Retina (tissue), 1 donor: ENCODE data around the gene RTCA.
"Not testable (repeated sequence)": the region's sequence is repeated elsewhere in the genome, so short reads cannot be mapped to it uniquely, and the experiment has no call there.

Source experiments
- DNase-seq: peaks from one replicate; pipeline ENCODE4 v3.0.0-alpha.2; 2016

Gene RTCA

DNA sequence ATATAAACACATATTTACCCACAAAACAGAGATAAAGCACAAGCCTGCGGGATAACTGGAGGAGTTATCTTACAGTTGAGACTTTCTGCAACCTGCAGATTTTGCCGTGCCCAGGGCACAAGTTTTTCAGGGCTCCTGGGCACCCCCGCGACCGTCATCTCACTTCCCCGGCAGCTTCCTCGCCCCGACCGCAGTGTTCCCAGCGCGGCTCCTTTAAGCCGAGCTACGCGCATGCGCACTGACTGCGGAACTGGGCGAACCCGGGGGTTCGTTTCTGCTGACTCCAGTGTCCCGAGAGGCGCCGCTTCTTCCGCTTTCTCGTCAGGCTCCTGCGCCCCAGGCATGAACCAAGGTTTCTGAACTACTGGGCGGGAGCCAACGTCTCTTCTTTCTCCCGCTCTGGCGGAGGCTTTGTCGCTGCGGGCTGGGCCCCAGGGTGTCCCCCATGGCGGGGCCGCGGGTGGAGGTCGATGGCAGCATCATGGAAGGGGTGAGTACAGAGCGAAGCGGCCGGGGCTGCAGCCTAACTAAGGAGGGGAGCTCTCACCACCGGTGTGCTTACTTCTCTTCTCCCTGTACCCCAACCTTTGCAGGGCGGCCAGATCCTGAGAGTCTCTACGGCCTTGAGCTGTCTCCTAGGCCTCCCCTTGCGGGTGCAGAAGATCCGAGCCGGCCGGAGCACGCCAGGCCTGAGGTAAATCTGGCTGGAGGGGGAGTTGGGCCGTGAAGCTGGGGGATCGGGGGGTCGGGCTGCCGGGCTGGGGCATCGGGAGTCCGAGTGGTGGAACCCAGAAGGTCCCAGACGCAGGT is at the start of gene RTCA:
RTCA (plus strand) TSS at position 286 of the 810 bp plus-strand sequence; CDS start at position 446, 160 bp downstream.
- peak; percentile 96 for DNase-seq

DNA sequence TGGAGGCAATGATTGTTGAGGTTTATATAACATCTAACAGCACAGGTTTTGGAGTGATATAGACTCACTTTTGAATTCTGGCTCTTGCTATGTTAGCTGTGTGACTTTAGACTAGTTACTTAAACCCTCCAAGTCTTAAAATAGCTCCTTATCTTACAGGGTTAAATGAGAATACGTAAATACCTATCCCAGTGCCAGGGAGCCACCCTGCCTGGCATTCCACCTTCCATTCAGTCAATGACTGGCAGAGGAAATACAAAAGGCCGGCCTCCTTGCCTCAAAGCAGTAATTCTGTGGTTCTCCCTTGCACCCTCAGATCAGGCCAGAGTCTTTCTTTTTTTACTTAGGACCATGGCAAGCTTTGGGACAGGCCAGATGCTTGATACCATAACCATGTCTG is 48.2 kb upstream of the RTCA start:
- no peak for DNase-seq

DNA sequence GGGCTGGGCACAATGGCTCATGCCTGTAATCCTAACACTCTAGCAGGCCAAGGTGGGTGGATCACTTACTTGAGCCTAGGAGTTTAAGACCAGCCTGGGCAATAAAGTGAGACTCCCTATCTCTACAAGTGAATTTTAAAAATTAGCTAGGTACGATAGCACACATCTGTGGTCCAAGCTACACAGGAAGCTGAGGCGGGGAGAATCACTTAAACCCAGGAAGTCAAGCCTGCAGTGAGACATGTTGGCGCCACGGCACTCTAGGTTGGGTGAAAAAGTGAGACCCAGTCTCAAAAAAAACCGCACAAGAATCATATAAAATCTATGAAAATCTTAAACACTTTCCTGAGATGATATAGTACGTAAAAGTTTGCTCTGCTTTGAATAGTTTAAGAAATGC is 46.6 kb upstream of the RTCA start:
- DNase-seq = no peak

DNA sequence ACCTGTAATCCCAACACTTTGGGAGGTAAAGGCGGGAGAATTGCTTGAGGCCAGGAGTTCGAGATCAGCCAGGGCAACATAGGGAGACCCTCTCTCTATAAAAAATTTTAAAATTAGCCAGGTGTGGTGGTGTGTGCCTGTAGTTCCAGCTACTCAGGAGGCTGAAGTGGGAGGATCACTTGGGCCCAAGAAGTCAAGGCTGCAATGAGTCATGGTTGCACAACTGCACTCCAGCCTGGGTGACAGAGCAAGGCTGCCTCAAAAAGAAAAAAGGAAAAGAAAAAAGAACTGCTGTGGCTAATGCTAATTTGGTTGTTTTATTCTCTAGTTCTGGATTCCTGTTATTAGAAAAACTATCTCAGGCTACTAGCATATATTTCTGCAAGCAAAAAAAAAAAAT is 46.1 kb upstream of the RTCA start:
- no peak for DNase-seq

DNA sequence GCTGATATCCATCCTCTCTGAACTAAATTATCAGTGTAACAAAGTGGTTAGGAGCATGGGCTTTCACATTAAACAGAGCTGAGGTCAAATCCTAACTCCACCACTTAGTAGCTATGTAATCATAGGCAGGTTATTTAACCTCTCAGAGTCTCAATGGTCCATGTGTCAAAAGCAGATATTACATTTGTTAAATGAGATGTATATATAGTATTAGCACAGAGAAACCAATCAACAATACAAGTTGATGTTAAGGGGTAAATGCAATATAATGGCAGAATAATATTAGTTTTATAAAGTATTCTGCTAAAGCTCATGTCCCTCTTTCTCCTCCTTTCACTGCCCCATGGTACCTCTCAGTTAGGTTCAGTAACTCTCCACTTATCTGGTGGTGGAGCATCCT is 43.6 kb upstream of the RTCA start:
- no peak for DNase-seq

DNA sequence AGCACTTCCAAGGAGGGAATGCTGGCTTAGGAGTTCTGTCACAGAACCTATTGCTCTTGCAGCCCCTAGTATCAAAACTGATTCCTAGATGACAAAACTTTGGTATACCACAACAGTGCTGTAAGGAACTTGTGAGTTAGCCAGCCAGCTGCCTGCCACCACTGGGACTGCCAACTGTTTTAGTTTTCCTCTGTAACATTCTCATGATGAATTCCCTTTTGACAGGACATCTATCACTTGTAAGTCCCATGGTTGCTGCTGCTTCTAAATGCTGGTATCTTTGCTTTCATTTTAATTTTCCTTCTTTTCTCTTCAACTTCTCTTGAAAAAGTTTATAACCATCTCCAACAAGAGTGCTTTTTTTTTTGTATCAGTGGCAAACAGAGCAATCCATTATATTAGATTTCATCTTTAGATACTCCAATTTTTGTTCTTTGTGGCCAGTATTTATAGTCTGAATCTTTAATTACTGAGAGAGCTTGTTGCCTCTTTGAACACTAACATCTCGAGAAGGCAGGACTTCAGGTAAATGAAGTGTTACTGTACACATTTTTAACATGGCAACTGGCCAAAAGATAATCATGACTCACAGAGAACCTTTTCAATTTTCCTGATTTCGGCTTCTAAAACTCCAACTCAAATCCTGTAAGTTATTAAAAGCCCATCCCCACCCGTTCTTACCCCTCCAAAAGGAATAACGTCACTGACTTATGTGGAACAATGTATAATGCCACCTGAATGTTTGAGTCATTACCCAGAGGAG is 36.2 kb upstream of the RTCA start:
- no peak for DNase-seq

DNA sequence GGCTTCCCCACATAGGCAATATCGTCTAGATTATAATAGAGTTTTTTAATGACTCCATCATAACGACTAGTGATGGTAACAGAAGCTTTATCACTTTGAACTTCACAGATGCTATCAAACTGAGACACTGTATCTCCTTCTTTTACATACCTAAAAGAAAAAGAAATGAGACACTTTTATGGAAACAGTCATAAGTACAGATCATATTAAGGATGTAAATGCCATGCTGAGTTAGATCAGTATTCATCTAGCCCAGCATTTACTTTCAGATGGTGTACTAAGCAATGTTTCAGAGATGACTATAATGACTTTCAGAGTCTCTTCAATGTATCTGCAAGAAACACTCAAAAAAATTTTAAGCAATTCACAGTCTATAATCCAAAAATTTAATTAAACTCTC is 35.3 kb upstream of the RTCA start:
- DNase-seq = no peak

DNA sequence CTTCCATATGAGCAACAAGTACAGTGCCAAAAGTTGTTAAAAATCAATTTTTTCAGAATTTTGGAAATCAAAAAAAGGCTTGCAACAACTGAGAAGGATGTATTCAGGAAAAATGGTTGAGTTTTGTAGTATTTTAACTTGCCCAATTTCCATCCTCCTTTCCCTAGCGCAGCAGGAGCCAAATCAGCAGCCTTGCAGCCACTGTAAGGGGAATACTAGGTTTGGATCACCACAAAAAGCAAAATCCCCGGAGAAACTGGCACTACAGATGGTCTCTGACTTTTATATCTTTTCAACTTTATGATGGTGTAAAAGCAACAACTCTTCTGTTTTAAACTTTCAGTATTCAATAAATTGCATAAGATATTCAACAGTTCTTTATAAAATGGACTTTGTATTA is 34.3 kb upstream of the RTCA start:
- DNase-seq = no peak

DNA sequence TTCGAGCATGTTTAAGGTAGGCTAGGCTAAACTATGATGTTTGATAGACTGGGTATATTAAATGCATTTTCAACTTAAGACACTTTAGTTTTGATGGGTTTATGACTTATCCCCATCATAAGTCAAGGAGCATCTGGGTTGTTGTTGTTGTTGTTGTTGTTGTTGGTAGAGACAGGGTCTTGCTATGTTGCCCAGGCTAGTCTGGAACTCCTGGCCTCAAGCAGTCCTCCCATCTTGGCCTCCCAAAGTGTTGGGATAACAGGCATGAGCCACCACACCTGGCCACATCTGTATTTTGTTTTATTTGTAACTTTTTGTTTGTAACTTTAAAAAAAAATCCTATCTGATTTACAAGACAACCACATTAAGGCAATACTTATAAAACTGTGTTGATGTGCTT is 33.9 kb upstream of the RTCA start:
- DNase-seq = no peak

DNA sequence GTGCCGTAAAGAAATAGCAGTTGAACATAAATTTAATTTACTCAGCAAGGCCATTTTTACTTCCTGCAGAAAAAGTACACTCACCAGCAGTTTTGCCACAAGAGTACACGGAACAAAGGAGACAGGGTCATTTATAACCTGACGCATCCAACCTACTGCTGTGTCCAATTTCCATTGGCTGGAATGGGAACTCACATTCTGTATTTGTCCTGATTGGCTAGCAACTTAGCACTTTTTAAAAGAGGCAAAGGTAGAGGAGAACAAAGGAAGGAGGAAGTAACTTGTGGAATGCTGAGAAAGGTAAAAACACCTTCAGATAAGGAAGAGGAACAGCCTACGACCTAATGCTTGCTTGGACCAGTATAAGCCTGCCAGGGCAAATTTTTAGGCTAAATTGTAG is 32.5 kb upstream of the RTCA start:
- DNase-seq = not testable (repeated sequence)

DNA sequence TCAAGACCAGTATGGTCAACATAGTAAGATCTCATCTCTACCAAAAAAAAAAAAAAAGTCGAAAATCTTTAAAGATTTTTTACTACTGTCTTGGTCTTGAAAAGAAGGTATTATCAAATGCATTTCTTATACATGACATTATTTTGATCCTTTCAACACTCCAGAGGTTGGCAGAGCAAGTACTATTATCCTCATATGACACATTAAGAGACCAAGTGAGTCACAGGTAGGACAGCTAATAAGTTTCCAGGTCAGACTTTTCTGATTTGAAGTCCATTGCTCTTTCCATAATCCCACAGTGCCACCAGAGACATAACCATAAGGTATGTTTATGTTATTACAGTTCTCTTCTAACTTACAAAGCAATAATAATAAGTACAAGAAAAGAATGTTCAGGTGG is 31.6 kb upstream of the RTCA start:
- no peak for DNase-seq

DNA sequence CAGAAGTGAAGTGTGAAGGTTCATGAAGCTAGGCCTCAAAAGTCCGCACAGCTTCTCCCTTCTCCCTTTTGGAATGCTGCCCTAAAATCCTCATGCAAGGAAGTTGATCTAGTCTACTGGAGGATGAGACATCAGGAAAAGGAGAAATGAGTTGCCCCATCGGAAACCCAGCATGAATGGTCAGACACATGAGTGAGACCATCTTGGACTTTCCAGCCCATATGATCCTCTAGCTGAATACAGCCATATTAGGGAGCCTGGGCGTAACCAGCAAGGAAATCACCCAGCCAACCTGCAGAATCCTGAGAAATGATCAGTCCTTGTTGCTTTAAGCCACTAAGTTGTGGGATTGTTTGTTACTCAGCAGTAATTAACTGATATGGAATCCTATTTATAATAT is 28.9 kb upstream of the RTCA start:
- no peak for DNase-seq

DNA sequence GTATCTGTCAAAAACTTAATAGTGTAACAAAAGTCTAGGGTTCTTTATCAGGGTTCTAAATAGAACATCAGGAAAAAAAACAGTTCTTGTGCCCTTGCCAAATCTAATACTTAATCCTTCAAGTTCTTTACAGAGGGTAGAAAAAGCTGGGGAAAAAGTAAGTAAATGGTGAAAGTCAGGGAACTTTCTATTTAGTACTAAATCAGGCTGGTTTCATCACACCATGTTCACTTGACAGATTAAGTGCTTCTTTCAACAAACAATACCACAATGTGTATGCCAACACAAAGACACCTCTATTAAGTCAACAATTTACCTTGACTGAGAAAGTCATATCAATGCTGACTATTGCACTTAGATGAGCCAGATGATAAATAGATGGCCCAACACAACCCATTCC is 26.1 kb upstream of the RTCA start:
- DNase-seq = no peak

DNA sequence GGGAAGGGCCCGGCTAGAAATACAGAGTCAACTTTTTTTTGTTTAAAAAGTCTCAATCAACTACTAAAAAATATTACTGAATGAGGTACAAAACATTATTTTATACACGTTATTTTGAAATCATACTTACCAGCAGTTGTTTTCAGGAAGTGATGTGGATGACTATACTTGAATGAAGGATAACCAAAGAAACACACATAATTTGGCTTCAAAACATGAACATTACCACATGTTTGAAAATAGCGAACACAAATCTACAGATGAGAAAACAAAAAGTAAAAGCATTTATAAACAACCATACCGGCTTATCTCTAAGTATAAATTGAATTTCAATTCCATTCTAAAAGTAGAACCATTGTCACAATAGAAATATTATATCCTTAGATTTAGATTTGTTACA is 25.4 kb upstream of the RTCA start:
- no peak for DNase-seq

DNA sequence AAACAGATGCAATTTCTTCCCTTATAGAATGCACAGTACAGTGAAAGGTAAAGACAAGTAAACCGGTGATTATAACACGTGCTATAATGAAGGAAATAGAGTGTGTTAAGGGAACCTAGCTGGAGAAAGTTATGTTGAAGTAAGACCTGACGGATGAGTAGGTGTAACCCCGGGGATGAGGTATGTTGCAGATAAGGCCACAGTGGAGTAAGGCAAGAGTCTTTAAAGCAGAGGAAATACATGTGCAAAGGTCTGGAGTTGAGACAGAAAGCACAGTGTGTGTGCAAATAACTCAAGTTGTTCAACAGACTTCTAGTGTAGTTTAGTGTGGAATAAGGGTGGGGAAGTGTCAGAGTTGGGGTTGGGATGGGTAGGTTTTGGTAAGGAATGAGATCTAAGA is 19.3 kb upstream of the RTCA start:
- DNase-seq = no peak

DNA sequence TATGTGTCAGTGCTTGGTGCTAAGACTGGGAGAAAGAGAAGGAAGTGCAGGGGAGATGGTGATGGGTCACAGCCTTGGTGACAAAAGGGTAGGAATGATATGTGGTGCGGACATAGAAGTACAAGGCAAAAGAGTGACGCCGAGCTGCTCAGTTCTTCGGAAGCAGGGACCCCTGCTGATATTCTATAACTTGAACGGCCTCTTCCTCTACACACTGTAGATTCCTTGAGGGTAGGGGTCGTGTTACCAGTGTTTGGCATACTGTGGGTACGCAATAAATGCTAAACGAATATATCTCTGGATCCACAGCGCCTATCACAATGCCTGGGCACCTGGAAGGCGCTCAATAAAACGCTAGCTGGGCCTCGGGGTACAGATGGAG is 16.9 kb upstream of the RTCA start:
- DNase-seq = no peak

DNA sequence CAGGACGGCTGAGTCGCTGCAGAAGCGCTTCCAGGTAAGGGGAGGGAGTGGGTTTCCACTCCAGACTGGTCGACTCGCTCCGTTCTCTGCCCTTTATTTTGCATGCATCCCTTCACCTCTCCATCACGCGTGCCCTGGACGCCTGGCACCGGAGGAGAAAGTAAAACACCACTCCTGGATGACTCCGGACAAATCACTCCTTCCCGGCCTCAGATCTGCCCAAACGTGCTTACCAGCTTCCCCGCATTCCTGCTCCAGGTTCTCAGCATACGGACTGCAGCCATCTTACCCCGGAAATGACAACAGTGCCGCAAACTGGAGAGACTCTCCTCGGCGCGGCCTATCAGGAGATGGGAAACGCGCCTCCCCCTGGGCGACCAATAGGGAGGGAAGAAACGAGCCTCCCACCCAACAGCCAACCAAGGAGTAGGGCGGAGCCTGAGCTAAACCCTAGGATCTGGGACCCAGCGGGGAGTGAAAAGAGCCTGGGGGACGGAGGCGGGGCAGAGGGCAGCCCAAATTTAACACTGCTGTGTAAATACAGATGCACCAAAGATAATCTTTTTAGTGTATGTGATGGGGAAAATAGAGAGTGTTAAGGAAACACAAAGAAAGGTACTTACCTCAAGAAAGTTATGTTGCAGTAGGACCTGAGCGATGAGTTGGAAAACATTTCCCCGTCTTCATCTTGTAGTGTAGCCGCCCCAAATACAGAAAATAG is 16.3 kb upstream of the RTCA start, which contains the start of gene DBT:
DBT (minus strand) TSS at position 298 of the 721 bp plus-strand sequence; CDS start at position 284, 14 bp downstream.
- peak; percentile 92 for DNase-seq

DNA sequence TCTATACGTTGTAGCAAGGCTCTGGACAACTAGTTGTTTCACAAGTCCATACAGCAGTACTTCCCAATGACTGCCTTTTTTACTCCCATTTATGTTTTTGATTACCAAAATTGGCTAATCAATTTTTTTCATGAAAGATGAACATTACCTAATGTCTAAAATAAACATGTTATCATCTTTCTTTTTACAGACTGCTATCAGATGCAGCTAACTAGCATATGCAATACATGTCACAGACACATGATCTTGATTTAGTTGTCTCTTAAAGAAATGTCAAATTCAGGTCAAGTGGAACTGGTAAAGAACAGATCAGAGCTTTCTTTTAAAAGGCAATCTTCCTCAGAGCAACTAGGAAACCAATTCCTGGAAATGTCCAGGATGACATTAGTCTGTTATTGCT is 15.8 kb upstream of the RTCA start:
- DNase-seq = no peak

DNA sequence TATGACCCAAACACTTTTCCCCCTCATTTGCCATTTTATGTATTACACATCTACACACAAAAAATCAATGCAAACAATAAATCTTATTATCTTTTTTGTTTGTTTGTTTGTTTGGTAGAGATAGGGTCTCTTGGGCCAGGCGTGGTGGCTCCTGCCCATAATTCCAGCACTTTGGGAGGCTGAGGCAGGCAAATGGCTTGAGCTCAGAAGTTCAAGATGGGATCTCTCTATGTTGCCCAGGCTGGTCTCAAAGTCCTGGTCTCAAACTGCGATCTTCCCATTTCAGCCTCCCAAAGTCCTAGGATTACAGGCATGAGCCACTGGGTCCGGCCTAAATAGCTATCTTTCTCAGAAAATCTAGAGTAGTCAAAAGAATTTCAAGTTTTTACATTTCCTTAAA is 15.2 kb upstream of the RTCA start:
- DNase-seq = no peak

DNA sequence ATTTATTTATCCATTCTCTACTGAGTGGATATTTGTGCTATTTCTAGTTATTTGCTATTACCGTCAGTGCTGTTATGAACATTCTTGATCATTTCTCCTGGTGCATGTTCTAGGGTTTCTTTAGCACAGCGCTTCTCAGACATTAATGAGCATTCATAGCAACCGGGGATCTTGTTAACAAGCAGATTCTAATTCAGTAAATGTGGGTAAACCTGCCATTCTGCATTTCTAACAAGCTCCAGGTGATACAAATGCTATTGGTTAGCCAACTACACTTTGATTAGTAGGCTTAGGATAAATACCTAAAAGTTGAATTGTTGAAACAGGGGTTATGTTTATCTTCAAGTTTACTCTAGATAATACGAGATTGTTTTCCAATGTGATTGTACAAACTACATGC is 13.1 kb upstream of the RTCA start:
- DNase-seq = no peak

DNA sequence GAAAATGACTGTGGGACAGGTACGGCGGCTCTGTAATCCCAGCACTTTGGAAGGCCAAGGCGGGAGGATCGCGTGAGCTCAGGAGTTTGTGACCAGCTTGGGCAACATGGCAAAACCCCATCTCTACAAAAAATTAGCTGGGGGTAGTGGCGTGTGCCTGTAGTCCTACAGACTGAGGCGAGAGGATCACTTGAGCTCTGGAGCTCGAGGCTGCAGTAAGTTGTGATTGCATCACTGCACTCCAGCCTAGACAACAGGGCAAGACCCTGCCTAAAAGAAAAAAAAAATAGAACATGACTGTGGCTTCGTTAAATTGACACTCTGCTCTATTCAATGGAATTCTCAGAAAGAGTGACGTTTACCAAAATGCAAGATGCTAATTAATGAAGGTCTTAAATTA is 12.5 kb upstream of the RTCA start:
- no peak for DNase-seq

DNA sequence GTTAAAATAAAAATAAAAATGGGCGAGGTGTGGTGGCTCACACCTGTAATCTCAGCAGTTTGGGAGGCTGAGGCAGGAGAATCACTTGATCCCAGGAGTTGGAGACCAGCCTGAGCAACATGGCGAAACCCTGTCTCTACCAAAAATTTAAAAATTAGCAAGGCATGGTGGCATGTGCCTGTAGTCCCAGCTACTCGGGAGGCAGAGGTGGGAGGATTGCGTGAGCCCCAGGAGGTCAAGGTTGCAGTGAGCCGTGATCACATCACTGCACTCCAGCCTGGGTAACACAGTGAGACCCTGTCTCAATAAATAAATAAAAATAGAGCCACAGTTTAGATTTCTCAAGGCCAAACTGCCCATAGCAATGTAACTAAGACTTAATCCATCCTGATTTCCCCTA is 9.7 kb upstream of the RTCA start:
- not testable (repeated sequence) for DNase-seq

DNA sequence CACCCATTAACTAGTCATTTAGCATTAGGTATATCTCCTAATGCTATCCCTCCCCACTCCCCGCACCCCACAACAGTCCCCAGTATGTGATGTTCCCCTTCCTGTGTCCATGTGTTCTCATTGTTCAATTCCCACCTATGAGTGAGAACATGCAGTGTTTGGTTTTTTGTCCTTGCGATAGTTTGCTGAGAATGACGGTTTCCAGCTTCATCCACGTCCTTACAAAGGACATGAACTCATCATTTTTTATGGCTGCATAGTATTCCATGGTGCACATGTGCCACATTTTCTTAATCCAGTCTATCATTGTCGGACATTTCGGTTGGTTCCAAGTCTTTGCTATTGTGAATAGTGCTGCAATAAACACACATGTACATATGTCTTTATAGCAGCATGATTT is 7.6 kb upstream of the RTCA start:
- not testable (repeated sequence) for DNase-seq

DNA sequence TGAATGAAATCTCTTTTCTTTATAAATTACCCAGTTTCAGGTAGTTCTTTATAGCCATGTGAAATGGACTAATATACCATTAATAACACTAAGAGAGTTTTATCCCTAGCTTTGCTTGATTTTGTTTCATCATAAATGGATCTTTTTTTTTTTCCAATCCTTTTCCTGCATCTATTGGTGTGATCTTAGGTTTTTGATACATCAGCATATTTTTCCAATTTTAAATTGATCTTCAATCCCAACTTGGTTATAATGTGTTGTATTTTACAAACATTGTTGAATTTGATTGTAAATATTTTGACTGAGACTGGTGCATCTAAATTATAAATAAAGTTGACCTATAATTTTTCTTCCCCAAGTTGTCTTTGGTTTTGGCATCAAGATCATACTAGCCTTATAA is 4.3 kb upstream of the RTCA start:
- DNase-seq = no peak
